ENCODE results near the gene UBE2L3. TPM values are rescaled to one million over a fixed set of nuclear protein-coding genes. Genes with fewer than 3 reads are reported as not detected.
"Not testable (repeated sequence)": the region's sequence is repeated elsewhere in the genome, so short reads cannot be mapped to it uniquely, and the experiment has no call there.

Gene UBE2L3
- total RNA-seq, 1 donor from 2014 or later = 22.5 TPM

GRCh38 chr22:21626073-21626734, 58.7 kb downstream of the UBE2L3 start:
- DNase-seq (ENCODE audit: low read depth in 2 of 2) = no peak

GRCh38 chr22:21626735-21627469, 59.4 kb downstream of the UBE2L3 start:
- no peak for DNase-seq (ENCODE audit: low read depth in 2 of 2)

GRCh38 chr22:21628386-21629254, 61.1 kb downstream of the UBE2L3 start:
- no peak for DNase-seq (ENCODE audit: low read depth in 2 of 2)

GRCh38 chr22:21629255-21630149, 62.0 kb downstream of the UBE2L3 start, which contains the start of gene YDJC:
YDJC (minus strand) TSS chr22:21630022; CDS start chr22:21630014, 8 bp downstream.
- DNase-seq (ENCODE audit: low read depth in 2 of 2) = peak; percentile 77 to 93

- no peak for DNase-seq (ENCODE audit: low read depth in 2 of 2)
Observed at GRCh38 chr22:21631025-21631424, 63.5 kb downstream of the UBE2L3 start.

GRCh38 chr22:21632237-21632895, 64.9 kb downstream of the UBE2L3 start, which contains the start of gene CCDC116:
CCDC116 (plus strand) TSS chr22:21632760; CDS start chr22:21633182, 422 bp downstream.
- peak in 1 of 2 donors; percentile 45 for DNase-seq (ENCODE audit: low read depth in 2 of 2)

GRCh38 chr22:21632931-21633330, 65.4 kb downstream of the UBE2L3 start:
- DNase-seq (ENCODE audit: low read depth in 2 of 2) = no peak

GRCh38 chr22:21633481-21633880, 66.0 kb downstream of the UBE2L3 start:
- no peak for DNase-seq (ENCODE audit: low read depth in 2 of 2)

- DNase-seq (ENCODE audit: low read depth in 2 of 2) = no peak
Observed at GRCh38 chr22:21634081-21634480, 66.6 kb downstream of the UBE2L3 start.

GRCh38 chr22:21634844-21635243, 67.3 kb downstream of the UBE2L3 start:
- no peak for DNase-seq (ENCODE audit: low read depth in 2 of 2)

- DNase-seq (ENCODE audit: low read depth in 2 of 2) = no peak
Observed at GRCh38 chr22:21635771-21636510, 68.4 kb downstream of the UBE2L3 start.

- DNase-seq (ENCODE audit: low read depth in 2 of 2) = no peak
Observed at GRCh38 chr22:21636629-21637218, 69.2 kb downstream of the UBE2L3 start.

- not testable (repeated sequence) for DNase-seq (ENCODE audit: low read depth in 2 of 2)
Observed at GRCh38 chr22:21637450-21637849, 69.9 kb downstream of the UBE2L3 start.

- no peak for DNase-seq (ENCODE audit: low read depth in 2 of 2)
Observed at GRCh38 chr22:21639359-21639758, 71.8 kb downstream of the UBE2L3 start.

- DNase-seq (ENCODE audit: low read depth in 2 of 2) = no peak
Observed at GRCh38 chr22:21640810-21641209, 73.3 kb downstream of the UBE2L3 start.

- peak in 1 of 2 donors; percentile 75 for DNase-seq (ENCODE audit: low read depth in 2 of 2)
Observed at GRCh38 chr22:21641417-21641788, 73.9 kb downstream of the UBE2L3 start.

- peak; percentile 96 to 100 for DNase-seq (ENCODE audit: low read depth in 2 of 2)
Observed at GRCh38 chr22:21641789-21642583, 74.5 kb downstream of the UBE2L3 start, which contains the start of gene SDF2L1. SDF2L1 (plus strand) TSS chr22:21642302; CDS start chr22:21642337, 35 bp downstream.

Measured in dermis microvascular lymphatic vessel endothelial cell (primary cell).